H9 (cell line): ENCODE results near the gene YIPF3. TPM values are rescaled to one million over a fixed set of nuclear protein-coding genes. Genes with fewer than 3 reads are reported as not detected.

ENCODE experiments used
- DNase-seq: peaks from one replicate; pipeline ENCODE4 v3.0.0-alpha.2; 2017
- H2AFZ ChIP-seq: one replicate; pipeline ENCODE4 v1.6.1; 2013; ENCODE audit warnings: mild to moderate bottlenecking, low read length, control low read depth, moderate library complexity
- H2AK5ac ChIP-seq: 2 replicates; pipeline ENCODE4 v1.6.1; 2013; ENCODE audit warnings: low read length, control low read depth, mixed read lengths; ENCODE audit not compliant: insufficient read length
- H2BK120ac ChIP-seq: one replicate; pipeline ENCODE4 v1.6.1; 2013; ENCODE audit warnings: low read depth, mild to moderate bottlenecking, low read length, control low read depth, inconsistent platforms; ENCODE audit not compliant: poor library complexity, severe bottlenecking
- H2BK12ac ChIP-seq: 2 replicates; pipeline ENCODE4 v1.6.1; 2013; ENCODE audit warnings: low read length, control low read depth, mixed read lengths, low read depth; ENCODE audit not compliant: insufficient read length
- H2BK15ac ChIP-seq: 2 replicates; pipeline ENCODE4 v1.6.1; 2013; ENCODE audit warnings: low read depth, low read length, control low read depth
- H2BK20ac ChIP-seq: one replicate; pipeline ENCODE4 v1.6.1; 2013; ENCODE audit warnings: low read depth, mild to moderate bottlenecking, low read length, control low read depth, inconsistent platforms; ENCODE audit not compliant: poor library complexity, severe bottlenecking
- H2BK5ac ChIP-seq: 2 replicates; pipeline ENCODE4 v1.6.1; 2013; ENCODE audit warnings: low read length, control low read depth, mixed read lengths; ENCODE audit not compliant: insufficient read length
- H3K14ac ChIP-seq: 2 replicates; pipeline ENCODE4 v1.6.1; 2013; ENCODE audit warnings: low read length, control low read depth; ENCODE audit not compliant: insufficient read depth
- H3K18ac ChIP-seq: 2 replicates; pipeline ENCODE4 v1.6.1; 2013; ENCODE audit warnings: low read depth, mild to moderate bottlenecking, mixed read lengths, low read length, control low read depth; ENCODE audit not compliant: insufficient read length
- H3K23ac ChIP-seq: 2 replicates; pipeline ENCODE4 v1.6.1; 2013; ENCODE audit warnings: low read length, control low read depth, mixed read lengths, low read depth; ENCODE audit not compliant: insufficient read length
- H3K23me2 ChIP-seq: 2 replicates; pipeline ENCODE4 v1.6.1; 2013; ENCODE audit warnings: low read depth, mild to moderate bottlenecking, mixed read lengths, low read length, control low read depth; ENCODE audit not compliant: insufficient read length, poor library complexity, severe bottlenecking
- H3K27ac ChIP-seq: 2 replicates; pipeline ENCODE4 v1.5.1; 2013; ENCODE audit warnings: low read length, control low read depth, mixed read lengths, low read depth; ENCODE audit not compliant: insufficient read length
- H3K27me3 ChIP-seq: 2 replicates; pipeline ENCODE4 v1.6.1; 2013; ENCODE audit warnings: low read length, control low read depth, inconsistent platforms; ENCODE audit not compliant: insufficient read depth
- H3K4ac ChIP-seq: 2 replicates; pipeline ENCODE4 v1.6.1; 2013; ENCODE audit warnings: low read depth, mild to moderate bottlenecking, control low read depth, inconsistent platforms, low read length, moderate library complexity
- H3K4me1 ChIP-seq: 2 replicates; pipeline ENCODE4 v1.6.1; 2013; ENCODE audit warnings: low read length, control low read depth, inconsistent platforms; ENCODE audit not compliant: insufficient read depth
- H3K4me2 ChIP-seq: 2 replicates; pipeline ENCODE4 v1.6.1; 2013; ENCODE audit warnings: low read length, control low read depth, mixed read lengths; ENCODE audit not compliant: insufficient read length, insufficient read depth
- H3K56ac ChIP-seq: 2 replicates; pipeline ENCODE4 v1.6.1; 2013; ENCODE audit warnings: low read depth, mild to moderate bottlenecking, mixed read lengths, low read length, control low read depth; ENCODE audit not compliant: insufficient read length
- H3K79me1 ChIP-seq: 2 replicates; pipeline ENCODE4 v1.6.1; 2013; ENCODE audit warnings: low read depth, mild to moderate bottlenecking, moderate library complexity, low read length, control low read depth, inconsistent platforms; ENCODE audit not compliant: insufficient read depth, poor library complexity, severe bottlenecking
- H3K79me2 ChIP-seq: 2 replicates; pipeline ENCODE4 v1.6.1; 2013; ENCODE audit warnings: low read length, control low read depth, inconsistent platforms; ENCODE audit not compliant: insufficient read depth
- H3K9ac ChIP-seq: 2 replicates; pipeline ENCODE4 v1.6.1; 2013; ENCODE audit warnings: low read length, control low read depth, mixed read lengths; ENCODE audit not compliant: insufficient read length; ENCODE audit errors: extremely low read depth
- H3K9me3 ChIP-seq: one replicate; pipeline ENCODE4 v1.6.1; 2013; ENCODE audit warnings: low read depth, low read length, inconsistent platforms; ENCODE audit not compliant: control insufficient read depth
- H3T11ph ChIP-seq: one replicate; pipeline ENCODE4 v1.6.1; 2013; ENCODE audit warnings: mild to moderate bottlenecking, low read length, control low read depth, inconsistent platforms
- H4K20me1 ChIP-seq: one replicate; pipeline ENCODE4 v1.6.1; 2013; ENCODE audit not compliant: control insufficient read depth, insufficient read length, insufficient read depth
- H4K5ac ChIP-seq: 2 replicates; pipeline ENCODE4 v1.6.1; 2013; ENCODE audit warnings: low read depth, mild to moderate bottlenecking, mixed read lengths, low read length, control low read depth; ENCODE audit not compliant: insufficient read length
- H4K8ac ChIP-seq: replicated peaks from 2 replicates; pipeline ENCODE4 v1.6.1; 2013; ENCODE audit warnings: low read length, control low read depth, mixed read lengths, low read depth; ENCODE audit not compliant: insufficient read length
- H4K91ac ChIP-seq: 2 replicates; pipeline ENCODE4 v1.6.1; 2013; ENCODE audit warnings: low read depth, mild to moderate bottlenecking, moderate library complexity, mixed read lengths, low read length, control low read depth; ENCODE audit not compliant: insufficient read length
- H3K27ac Mint-ChIP-seq, 3 experiments: 2 replicates in 2 of 3; 3 replicates in 1 of 3; pipeline ENCODE4 v1.8.0; 2020 to 2021; ENCODE audit warnings: mixed read lengths in 3 of 3, mild to moderate bottlenecking in 1 of 3, moderate library complexity in 1 of 3
- H3K27me3 Mint-ChIP-seq: 2 replicates; pipeline ENCODE4 v1.8.0; 2021; ENCODE audit warnings: low read depth, mild to moderate bottlenecking, moderate library complexity, mixed read lengths
- H3K36me3 Mint-ChIP-seq, 3 experiments: 2 replicates in 2 of 3; 3 replicates in 1 of 3; pipeline ENCODE4 v1.8.0; 2020 to 2021; ENCODE audit warnings: low read depth in 3 of 3, mixed read lengths in 3 of 3; ENCODE audit not compliant: insufficient read depth in 1 of 3
- H3K4me1 Mint-ChIP-seq, 2 experiments: 2 replicates each; pipeline ENCODE4 v1.8.0; 2020; ENCODE audit warnings: mixed read lengths in 2 of 2
- H3K4me3 Mint-ChIP-seq, 2 experiments: 2 replicates in 1 of 2; 3 replicates in 1 of 2; pipeline ENCODE4 v1.8.0; 2020 to 2021; ENCODE audit warnings: mild to moderate bottlenecking in 2 of 2, mixed read lengths in 2 of 2, moderate library complexity in 1 of 2
- H3K9me3 Mint-ChIP-seq, 2 experiments: 2 replicates in 1 of 2; 3 replicates in 1 of 2; pipeline ENCODE4 v1.8.0; 2020; ENCODE audit warnings: mild to moderate bottlenecking in 2 of 2, mixed read lengths in 2 of 2, moderate library complexity in 1 of 2
- WGBS: extraction: QIAGEN DNeasy Blood & Tissue Kit; methylation state at CpG from one replicate; pipeline ENCODE4 v1.1.7; 2013; ENCODE audit warnings: missing lambda C conversion rate, low lambda C conversion rate, mixed read lengths; ENCODE audit not compliant: insufficient read length; ENCODE audit errors: extremely low coverage; 5-methylcytosine and 5-hydroxymethylcytosine counted together
- total RNA-seq: library from RNA; stranded (reverse); gene quantifications from 2 replicates; pipeline ENCODE4 v1.2.1, GENCODE V29; 2021
- TF ChIP-seq, protein P1 (sequence below): fragments of 200-600 bp; sonication (generic); conservative IDR thresholded peaks from 3 replicates; pipeline ENCODE4 v1.8.0; 2021; ENCODE audit warnings: antibody characterized with exemption, mild to moderate bottlenecking

Gene YIPF3
- total RNA-seq, 1 experiment from 2014 or later: 84.5 TPM

DNA sequence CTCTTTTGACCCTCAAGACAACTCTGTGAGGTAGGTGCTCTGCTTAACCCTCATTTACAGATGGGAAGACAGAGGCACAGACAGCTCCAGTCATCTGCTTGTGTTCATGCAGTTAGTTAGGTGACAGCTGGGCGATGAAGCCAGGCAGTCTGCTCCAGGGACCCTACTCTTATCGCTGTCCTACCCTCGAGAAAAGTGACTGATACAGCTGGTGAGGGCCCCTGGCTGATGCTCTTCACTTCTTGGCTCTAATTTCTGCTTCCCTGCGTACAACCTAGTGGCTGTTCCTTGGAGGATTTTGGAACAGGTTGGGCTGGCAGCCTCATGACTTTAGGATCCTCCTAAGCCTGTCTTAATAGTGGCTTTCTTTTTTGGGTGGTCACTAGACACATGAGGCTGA, 48.5 kb downstream of the YIPF3 start:
- H4K20me1 ChIP-seq: no peaks in the 10 kb centered on the region
- H4K8ac ChIP-seq: no peak overlapping the region
- H3K4me1 ChIP-seq: peaks cover 3% of the 10 kb centered on the region; the same call in 1 of the 2 replicates
- H3K27ac ChIP-seq: no peak overlapping the region
- no peaks in the 10 kb centered on the region for H3K9me3 ChIP-seq
- H3K27me3 Mint-ChIP-seq: peaks cover 6% of the 10 kb centered on the region
- no peaks in the 10 kb centered on the region for H3K36me3 Mint-ChIP-seq
- H3K27ac Mint-ChIP-seq: no peak overlapping the region
- H3K27me3 ChIP-seq: no peaks in the 10 kb centered on the region
- H3K4ac ChIP-seq: no peak overlapping the region
- no peaks in the 10 kb centered on the region for H3K79me1 ChIP-seq
- no peaks in the 10 kb centered on the region for H3K23me2 ChIP-seq
- H2BK20ac ChIP-seq: no peak overlapping the region
- no peak overlapping the region for H3K14ac ChIP-seq
- no peak overlapping the region for H2BK12ac ChIP-seq
- no peak overlapping the region for H3T11ph ChIP-seq
- no peak overlapping the region for H4K5ac ChIP-seq
- no peak overlapping the region for H2BK15ac ChIP-seq
- H3K23ac ChIP-seq: no peak overlapping the region
- H3K4me3 Mint-ChIP-seq: no peak overlapping the region
- no peak overlapping the region for H2AFZ ChIP-seq
- H3K9ac ChIP-seq: no peak overlapping the region
- no peak overlapping the region for H2AK5ac ChIP-seq
- no peak overlapping the region for H3K4me2 ChIP-seq
- H2BK120ac ChIP-seq: no peak overlapping the region
- peaks cover 12 to 17% of the 10 kb centered on the region in 2 experiments for H3K4me1 Mint-ChIP-seq
- no peak for DNase-seq
- no peaks in the 10 kb centered on the region for H3K9me3 Mint-ChIP-seq
- H3K56ac ChIP-seq: no peak overlapping the region
- WGBS: no CpG with 5 or more reads among the region's 4 CpGs
- H2BK5ac ChIP-seq: no peak overlapping the region
- H3K18ac ChIP-seq: no peak overlapping the region
- TF ChIP-seq, protein P1, sequence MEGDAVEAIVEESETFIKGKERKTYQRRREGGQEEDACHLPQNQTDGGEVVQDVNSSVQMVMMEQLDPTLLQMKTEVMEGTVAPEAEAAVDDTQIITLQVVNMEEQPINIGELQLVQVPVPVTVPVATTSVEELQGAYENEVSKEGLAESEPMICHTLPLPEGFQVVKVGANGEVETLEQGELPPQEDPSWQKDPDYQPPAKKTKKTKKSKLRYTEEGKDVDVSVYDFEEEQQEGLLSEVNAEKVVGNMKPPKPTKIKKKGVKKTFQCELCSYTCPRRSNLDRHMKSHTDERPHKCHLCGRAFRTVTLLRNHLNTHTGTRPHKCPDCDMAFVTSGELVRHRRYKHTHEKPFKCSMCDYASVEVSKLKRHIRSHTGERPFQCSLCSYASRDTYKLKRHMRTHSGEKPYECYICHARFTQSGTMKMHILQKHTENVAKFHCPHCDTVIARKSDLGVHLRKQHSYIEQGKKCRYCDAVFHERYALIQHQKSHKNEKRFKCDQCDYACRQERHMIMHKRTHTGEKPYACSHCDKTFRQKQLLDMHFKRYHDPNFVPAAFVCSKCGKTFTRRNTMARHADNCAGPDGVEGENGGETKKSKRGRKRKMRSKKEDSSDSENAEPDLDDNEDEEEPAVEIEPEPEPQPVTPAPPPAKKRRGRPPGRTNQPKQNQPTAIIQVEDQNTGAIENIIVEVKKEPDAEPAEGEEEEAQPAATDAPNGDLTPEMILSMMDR: no peak
- no peak overlapping the region for H4K91ac ChIP-seq
- H3K79me2 ChIP-seq: no peaks in the 10 kb centered on the region
